HepG2 (cell line): ENCODE measurements around the gene CASS4. TPM values are rescaled to one million over a fixed set of nuclear protein-coding genes. Genes with fewer than 3 reads are reported as not detected.

Source experiments
- ATRX ChIP-seq: sonication (generic); formaldehyde crosslinking; IDR thresholded peaks from 2 replicates; pipeline ENCODE4 v1.4.0; 2020; ENCODE audit warnings: missing genetic modification reagents, borderline replicate concordance
- CHD4 ChIP-seq: fragments of 200-600 bp; sonication (generic); IDR thresholded peaks from 2 replicates; pipeline ENCODE4 v1.7.0; 2017; ENCODE audit warnings: mild to moderate bottlenecking, low read length, borderline replicate concordance
- DPF2 ChIP-seq: sonication (generic); formaldehyde crosslinking; IDR thresholded peaks from 2 replicates; pipeline ENCODE4 v1.4.0; 2020; ENCODE audit warnings: mild to moderate bottlenecking, low read depth, missing genetic modification reagents, borderline replicate concordance
- FOXC1 ChIP-seq: sonication (generic); formaldehyde crosslinking; IDR thresholded peaks from 2 replicates; pipeline ENCODE4 v1.8.0; 2022; ENCODE audit warnings: mild to moderate bottlenecking, missing genetic modification reagents, borderline replicate concordance
- MNT ChIP-seq: fragments of 450-650 bp; IDR thresholded peaks from 2 replicates; pipeline ENCODE4 v1.6.1; 2016
- TBX2 ChIP-seq: sonication (generic); formaldehyde crosslinking; IDR thresholded peaks from 2 replicates; pipeline ENCODE4 v1.5.0; 2020; ENCODE audit warnings: missing genetic modification reagents, mild to moderate bottlenecking, borderline replicate concordance
- ZBTB40 ChIP-seq, 2 experiments: fragments of 450-650 bp in 1 of 2; sonication (generic) in 1 of 2; formaldehyde crosslinking in 1 of 2; IDR thresholded peaks; 2 replicates each; pipeline versions ENCODE4 v1.6.1 to v1.8.0; 2016 to 2022; ENCODE audit warnings: antibody characterized with exemption in 1 of 2, mild to moderate bottlenecking in 1 of 2, missing genetic modification reagents in 1 of 2
- ZMYM2 ChIP-seq: sonication (generic); formaldehyde crosslinking; IDR thresholded peaks from 2 replicates; pipeline ENCODE4 v1.8.0; 2022; ENCODE audit warnings: mild to moderate bottlenecking, missing genetic modification reagents
- ZNF446 ChIP-seq: sonication (generic); formaldehyde crosslinking; IDR thresholded peaks from 2 replicates; pipeline ENCODE4 v1.5.0; 2020; ENCODE audit warnings: mild to moderate bottlenecking, missing genetic modification reagents
- ZNF543 ChIP-seq: sonication (generic); formaldehyde crosslinking; IDR thresholded peaks from 2 replicates; pipeline ENCODE4 v1.4.0; 2020; ENCODE audit warnings: mild to moderate bottlenecking, missing genetic modification reagents
- ZNF672 ChIP-seq: sonication (generic); formaldehyde crosslinking; IDR thresholded peaks from 2 replicates; pipeline ENCODE4 v1.8.1; 2022; ENCODE audit warnings: missing genetic modification reagents
- ZNF839 ChIP-seq: sonication (generic); formaldehyde crosslinking; IDR thresholded peaks from 2 replicates; pipeline ENCODE4 v1.4.0; 2020; ENCODE audit warnings: missing genetic modification reagents, mild to moderate bottlenecking, borderline replicate concordance
- polyA plus RNA-seq, 8 experiments: library from polyadenylated mRNA; depleted of rRNA in 3 of 8; stranded (reverse) in 7 of 8; unstranded in 1 of 8; fragments of >200 nt; fragmentation: Illumina TruSeq in 4 of 8; extraction: Trizol in 4 of 8; gene quantifications; 2 replicates each; pipeline versions ENCODE4 v1.2.1 to v1.2.3, GENCODE V29; 2011 to 2016; ENCODE audit warnings: low read depth in 4 of 8, missing spikeins in 1 of 8, mixed read lengths in 1 of 8; ENCODE audit not compliant: insufficient read depth in 1 of 8
- total RNA-seq, 5 experiments: library from RNA; depleted of rRNA; stranded (reverse); fragments of >200 nt; fragmentation: Illumina TruSeq; extraction: Trizol; gene quantifications; 2 replicates each; pipeline ENCODE4 v1.2.3, GENCODE V29; 2016; ENCODE audit warnings: low read depth in 1 of 5
- TF ChIP-seq, protein P1 (sequence below): sonication (generic); formaldehyde crosslinking; IDR thresholded peaks from 2 replicates; pipeline ENCODE4 v1.4.0; 2020; ENCODE audit warnings: missing genetic modification reagents

Gene CASS4
- total and polyA plus RNA-seq, 2 of the 13 experiments (the other 11 are each of a cell fraction or from before 2014, with no cell fraction given): 0.17 to 0.49 TPM

GRCh38 chr20:56411759-56412472 lies at the start of gene CASS4 (continued):
- TF ChIP-seq ZBTB40 (IDR thresholded peaks at IDR 0.05) (no peak), ZBTB40 (CRISPR knock-in tag; IDR thresholded peaks at IDR 0.05) (no peak), ZNF543 (CRISPR knock-in tag) (no peak), ZNF672 (CRISPR knock-in tag) (no peak), ZNF446 (CRISPR knock-in tag) (no peak), ZMYM2 (CRISPR knock-in tag) (peak; percentile 36; the same call in 1 of the 2 replicates), TBX2 (CRISPR knock-in tag) (0 out of 2 replicates have a peak, but pooled peaks have one; percentile 5), CHD4 (no peak), FOXC1 (CRISPR knock-in tag) (no peak), ZNF839 (CRISPR knock-in tag) (no peak), ATRX (CRISPR knock-in tag) (no peak), MNT (no peak), DPF2 (no peak)
- TF ChIP-seq, protein P1, sequence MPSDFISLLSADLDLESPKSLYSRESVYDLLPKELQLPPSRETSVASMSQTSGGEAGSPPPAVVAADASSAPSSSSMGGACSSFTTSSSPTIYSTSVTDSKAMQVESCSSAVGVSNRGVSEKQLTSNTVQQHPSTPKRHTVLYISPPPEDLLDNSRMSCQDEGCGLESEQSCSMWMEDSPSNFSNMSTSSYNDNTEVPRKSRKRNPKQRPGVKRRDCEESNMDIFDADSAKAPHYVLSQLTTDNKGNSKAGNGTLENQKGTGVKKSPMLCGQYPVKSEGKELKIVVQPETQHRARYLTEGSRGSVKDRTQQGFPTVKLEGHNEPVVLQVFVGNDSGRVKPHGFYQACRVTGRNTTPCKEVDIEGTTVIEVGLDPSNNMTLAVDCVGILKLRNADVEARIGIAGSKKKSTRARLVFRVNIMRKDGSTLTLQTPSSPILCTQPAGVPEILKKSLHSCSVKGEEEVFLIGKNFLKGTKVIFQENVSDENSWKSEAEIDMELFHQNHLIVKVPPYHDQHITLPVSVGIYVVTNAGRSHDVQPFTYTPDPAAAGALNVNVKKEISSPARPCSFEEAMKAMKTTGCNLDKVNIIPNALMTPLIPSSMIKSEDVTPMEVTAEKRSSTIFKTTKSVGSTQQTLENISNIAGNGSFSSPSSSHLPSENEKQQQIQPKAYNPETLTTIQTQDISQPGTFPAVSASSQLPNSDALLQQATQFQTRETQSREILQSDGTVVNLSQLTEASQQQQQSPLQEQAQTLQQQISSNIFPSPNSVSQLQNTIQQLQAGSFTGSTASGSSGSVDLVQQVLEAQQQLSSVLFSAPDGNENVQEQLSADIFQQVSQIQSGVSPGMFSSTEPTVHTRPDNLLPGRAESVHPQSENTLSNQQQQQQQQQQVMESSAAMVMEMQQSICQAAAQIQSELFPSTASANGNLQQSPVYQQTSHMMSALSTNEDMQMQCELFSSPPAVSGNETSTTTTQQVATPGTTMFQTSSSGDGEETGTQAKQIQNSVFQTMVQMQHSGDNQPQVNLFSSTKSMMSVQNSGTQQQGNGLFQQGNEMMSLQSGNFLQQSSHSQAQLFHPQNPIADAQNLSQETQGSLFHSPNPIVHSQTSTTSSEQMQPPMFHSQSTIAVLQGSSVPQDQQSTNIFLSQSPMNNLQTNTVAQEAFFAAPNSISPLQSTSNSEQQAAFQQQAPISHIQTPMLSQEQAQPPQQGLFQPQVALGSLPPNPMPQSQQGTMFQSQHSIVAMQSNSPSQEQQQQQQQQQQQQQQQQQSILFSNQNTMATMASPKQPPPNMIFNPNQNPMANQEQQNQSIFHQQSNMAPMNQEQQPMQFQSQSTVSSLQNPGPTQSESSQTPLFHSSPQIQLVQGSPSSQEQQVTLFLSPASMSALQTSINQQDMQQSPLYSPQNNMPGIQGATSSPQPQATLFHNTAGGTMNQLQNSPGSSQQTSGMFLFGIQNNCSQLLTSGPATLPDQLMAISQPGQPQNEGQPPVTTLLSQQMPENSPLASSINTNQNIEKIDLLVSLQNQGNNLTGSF (CRISPR knock-in tag): no peak
